ENCODE results near the gene SASH1.

- TF ChIP-seq CTCF (IDR thresholded peaks at IDR 0.05) (no peak), ATF3 (CRISPR knock-in tag; conservative IDR thresholded peaks at IDR 0.05) (no peak)
These were observed 221.9 kb downstream of the SASH1 start for GRCh38 chr6:148564494-148565035.

All from WTC11 (cell line).